WI38 (cell line): ENCODE data around the gene GPHN.
"Not testable (repeated sequence)": the region's sequence is repeated elsewhere in the genome, so short reads cannot be mapped to it uniquely, and the experiment has no call there.

Experiments used
- H3K4me3 ChIP-seq: 2 replicates; pipeline ENCODE4 v1.5.1; 2011; ENCODE audit warnings: low read depth, mild to moderate bottlenecking, control low read depth, low read length
- TF ChIP-seq, protein P1 (sequence below): IDR thresholded peaks from 2 replicates; pipeline ENCODE4 v1.5.1; 2012; ENCODE audit warnings: low read depth, mild to moderate bottlenecking, control low read depth, low read length

GPHN gene

DNA sequence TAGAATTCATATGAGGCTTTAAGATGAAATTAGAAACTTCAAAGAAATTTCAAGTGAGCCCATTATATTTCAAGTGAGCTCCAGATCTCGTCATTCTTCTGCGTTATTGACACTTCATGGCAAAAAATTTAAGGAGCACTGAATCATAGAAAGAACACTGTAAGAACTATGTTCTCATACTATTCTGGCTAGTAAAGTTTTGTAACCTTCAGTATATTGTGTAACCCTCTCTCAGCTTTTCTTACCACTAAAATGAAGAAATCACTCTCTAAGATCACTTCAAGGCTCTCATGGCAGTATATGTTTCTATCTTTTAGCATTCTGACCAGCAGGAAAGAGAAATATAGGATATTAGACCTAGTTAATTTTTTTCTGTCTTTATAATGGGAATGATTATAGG is 6.3 kb downstream of the GPHN start:
- TF ChIP-seq, protein P1, sequence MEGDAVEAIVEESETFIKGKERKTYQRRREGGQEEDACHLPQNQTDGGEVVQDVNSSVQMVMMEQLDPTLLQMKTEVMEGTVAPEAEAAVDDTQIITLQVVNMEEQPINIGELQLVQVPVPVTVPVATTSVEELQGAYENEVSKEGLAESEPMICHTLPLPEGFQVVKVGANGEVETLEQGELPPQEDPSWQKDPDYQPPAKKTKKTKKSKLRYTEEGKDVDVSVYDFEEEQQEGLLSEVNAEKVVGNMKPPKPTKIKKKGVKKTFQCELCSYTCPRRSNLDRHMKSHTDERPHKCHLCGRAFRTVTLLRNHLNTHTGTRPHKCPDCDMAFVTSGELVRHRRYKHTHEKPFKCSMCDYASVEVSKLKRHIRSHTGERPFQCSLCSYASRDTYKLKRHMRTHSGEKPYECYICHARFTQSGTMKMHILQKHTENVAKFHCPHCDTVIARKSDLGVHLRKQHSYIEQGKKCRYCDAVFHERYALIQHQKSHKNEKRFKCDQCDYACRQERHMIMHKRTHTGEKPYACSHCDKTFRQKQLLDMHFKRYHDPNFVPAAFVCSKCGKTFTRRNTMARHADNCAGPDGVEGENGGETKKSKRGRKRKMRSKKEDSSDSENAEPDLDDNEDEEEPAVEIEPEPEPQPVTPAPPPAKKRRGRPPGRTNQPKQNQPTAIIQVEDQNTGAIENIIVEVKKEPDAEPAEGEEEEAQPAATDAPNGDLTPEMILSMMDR = no peak

DNA sequence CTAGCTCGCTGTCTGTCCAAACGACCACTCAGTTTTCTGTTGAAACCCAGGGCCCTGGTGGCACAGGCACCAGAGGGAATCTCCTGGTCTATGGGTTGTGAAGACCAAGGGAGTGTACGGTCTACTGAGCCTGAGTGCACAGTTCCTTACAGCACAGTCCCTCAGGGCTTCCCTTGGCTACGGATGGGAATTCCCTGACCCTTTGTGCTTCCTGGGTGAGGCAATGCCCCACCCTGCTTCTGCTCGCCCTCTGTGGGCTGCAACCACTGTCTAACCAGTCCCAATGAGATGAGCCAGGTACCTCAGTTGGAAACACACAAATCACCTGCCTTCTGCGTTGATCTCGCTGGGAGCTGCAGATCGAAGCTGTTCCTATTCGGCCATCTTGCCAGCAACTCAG is 22.6 kb downstream of the GPHN start:
- H3K4me3 ChIP-seq = no peak overlapping the region
- TF ChIP-seq, protein P1 = no peak

More for the DNA sequence above, 6.3 kb downstream of the GPHN start:
- no peak overlapping the region for H3K4me3 ChIP-seq

DNA sequence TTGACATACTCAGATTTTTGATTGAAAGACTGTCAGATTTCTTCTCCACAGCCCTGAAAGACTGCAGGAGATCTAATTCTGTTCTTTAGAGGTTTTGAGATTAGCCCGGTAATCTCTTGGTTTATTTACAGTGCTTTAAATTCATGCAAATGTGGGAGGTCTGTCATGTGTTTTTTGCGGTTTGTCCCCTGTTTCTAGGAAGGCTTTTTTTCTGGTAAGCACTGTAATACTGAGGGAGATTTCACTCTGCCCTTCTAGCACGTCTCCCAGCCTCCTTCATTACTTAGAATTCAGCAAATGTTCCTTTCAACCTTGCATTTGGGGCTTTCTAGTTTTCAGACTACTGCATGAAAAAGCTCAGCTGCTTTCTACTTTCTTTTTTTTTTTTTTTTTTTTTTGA is 31.1 kb downstream of the GPHN start:
- TF ChIP-seq, protein P1 = no peak

DNA sequence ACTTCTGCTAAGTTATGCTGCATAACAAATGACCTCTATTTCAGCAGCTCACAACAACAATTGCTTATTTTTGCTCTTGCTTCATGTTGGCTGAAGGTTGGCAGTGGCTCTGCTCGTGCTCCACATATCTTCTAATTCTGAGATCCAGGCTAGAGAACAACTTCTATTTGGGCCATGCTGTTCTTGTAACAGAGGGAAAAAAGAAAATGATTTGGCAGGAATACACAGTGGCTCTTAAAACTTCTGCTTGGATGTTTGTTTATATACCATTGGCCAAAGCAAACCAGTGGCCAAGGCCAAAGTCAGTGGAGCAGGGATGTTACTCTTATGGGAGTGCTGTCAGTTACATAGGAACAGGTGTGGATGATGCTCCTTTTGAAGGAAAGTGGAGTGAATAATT is 32.1 kb downstream of the GPHN start:
- TF ChIP-seq, protein P1 = no peak
- H3K4me3 ChIP-seq = no peak overlapping the region

More for the DNA sequence above, 31.1 kb downstream of the GPHN start:
- H3K4me3 ChIP-seq = no peak overlapping the region

DNA sequence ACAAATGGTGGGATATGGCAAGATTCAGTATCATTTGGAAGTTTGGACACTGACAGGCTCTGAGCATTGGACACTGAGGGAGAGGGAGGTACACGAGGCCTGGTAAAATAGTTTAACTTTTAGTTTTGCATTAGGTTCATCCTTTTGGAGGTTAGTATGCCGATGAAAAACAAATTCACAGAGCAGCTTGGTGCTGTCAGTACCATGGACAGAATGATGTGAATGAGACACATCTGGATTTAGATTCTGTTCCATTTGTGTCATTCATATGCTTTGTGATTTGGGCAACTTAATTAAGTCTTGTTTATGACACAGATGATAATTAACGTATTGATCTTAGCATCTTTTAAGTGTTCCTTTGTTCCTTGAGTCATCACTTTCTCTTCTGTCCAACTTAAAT is 33.7 kb downstream of the GPHN start:
- TF ChIP-seq, protein P1 = no peak
- no peak overlapping the region for H3K4me3 ChIP-seq

DNA sequence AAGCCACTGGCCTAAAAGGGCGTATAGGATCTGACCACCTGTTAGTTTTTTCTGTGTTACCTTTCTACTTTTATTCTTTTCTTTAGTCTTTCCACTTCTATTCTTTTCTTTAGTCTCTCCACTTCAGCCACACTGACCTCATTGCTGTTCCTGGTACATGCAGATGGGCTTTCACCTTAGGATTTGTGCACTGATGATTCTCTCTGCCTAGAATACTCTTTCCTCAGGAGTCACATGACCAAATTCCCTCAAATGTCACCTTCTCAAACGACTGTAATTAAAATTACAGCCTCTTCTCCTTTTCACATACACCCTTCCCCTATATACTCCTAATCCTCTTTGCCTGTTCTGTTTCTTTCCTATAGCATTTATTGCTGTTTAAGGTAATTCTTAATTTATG is 36.0 kb downstream of the GPHN start:
- no peak overlapping the region for H3K4me3 ChIP-seq
- TF ChIP-seq, protein P1 = no peak

DNA sequence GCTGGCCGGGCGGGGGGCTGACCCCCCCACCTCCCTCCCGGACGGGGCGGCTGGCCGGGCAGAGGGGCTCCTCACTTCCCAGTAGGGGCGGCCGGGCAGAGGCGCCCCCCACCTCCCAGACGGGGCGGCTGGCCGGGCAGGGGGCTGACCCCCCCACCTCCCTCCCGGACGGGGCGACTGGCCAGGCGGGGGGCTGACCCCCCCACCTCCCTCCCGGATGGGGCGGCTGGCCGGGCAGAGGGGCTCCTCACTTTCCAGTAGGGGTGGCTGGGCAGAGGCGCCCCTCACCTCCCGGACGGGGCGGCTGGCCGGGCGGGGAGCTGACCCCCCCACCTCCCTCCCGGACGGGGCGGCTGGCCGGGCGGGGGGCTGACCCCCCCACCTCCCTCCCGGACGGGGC is 37.2 kb downstream of the GPHN start:
- H3K4me3 ChIP-seq = not testable (repeated sequence)

DNA sequence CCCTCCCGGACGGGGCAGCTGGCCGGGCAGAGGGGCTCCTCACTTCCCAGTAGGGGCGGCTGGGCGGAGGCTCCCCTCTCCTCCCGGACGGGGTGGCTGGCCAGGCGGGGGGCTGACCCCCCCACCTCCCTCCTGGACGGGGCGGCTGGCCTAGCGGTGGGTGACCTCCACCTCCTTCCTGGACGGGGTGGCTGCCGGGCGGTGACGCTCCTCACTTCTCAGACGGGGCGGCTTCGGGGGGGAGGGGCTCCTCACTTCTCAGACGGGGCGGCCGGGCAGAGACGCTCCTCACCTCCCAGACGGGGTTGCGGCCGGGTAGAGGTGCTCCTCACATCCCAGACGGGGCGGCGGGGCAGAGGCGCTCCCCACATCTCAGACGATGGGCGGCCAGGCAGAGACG is 37.8 kb downstream of the GPHN start:
- not testable (repeated sequence) for H3K4me3 ChIP-seq
